DOHH2 (cell line): ENCODE data around the gene WDR75.

Experiments
- CTCF ChIP-seq: fragments of 200-600 bp; sonication (generic); IDR thresholded peaks from one replicate; pipeline ENCODE4 v1.5.1; 2014; ENCODE audit warnings: antibody characterized with exemption, mild to moderate bottlenecking, low read depth, low read length; ENCODE audit not compliant: poor library complexity, severe bottlenecking
- EZH2phosphoT487 ChIP-seq: fragments of 200-600 bp; sonication (generic); IDR thresholded peaks from 2 replicates; pipeline ENCODE4 v1.6.1; 2017; ENCODE audit warnings: borderline replicate concordance, mild to moderate bottlenecking, antibody characterized with exemption, low read length, moderate library complexity, mixed read lengths

- TF ChIP-seq EZH2phosphoT487 (no peak), CTCF (no peak)
Measured at GRCh38 chr2:189511960-189512319, 70.7 kb downstream of the WDR75 start.
